ENCODE measurements around the gene ATP11B. TPM values are rescaled to one million over a fixed set of nuclear protein-coding genes. Genes with fewer than 3 reads are reported as not detected.

The ATP11B gene
- total and polyA plus RNA-seq, 2 experiments from 2014 or later = 5.8 to 24.7 TPM

- no peaks in the 10 kb centered on the region for H3K9me2 ChIP-seq (ENCODE audit: insufficient read depth)
- H2AFZ ChIP-seq = no peak overlapping the region
- H4K20me1 ChIP-seq (replicated peaks; ENCODE audit: insufficient read depth) = no peaks in the 10 kb centered on the region
- no peak overlapping the region for H3K4me2 ChIP-seq
- DNase-seq (ENCODE audit: low spot score) (no peak), ATAC-seq (no peak)
- no peaks in the 10 kb centered on the region; the same call in 1 of the 2 replicates for H3K36me3 ChIP-seq (ENCODE audit: insufficient read depth)
- TF ChIP-seq REST (IDR thresholded peaks at IDR 0.05; ENCODE audit: unreplicated experiment) = no peak
- Mint-ChIP-seq H3K9me3 (no peaks in the 10 kb centered on the region), H3K36me3 (ENCODE audit: low read depth) (no peaks in the 10 kb centered on the region), H3K4me3 (no peak overlapping the region), H3K4me1 (no peaks in the 10 kb centered on the region), H3K27ac (no peak overlapping the region), H3K27me3 (ENCODE audit: insufficient read depth, low read depth, poor library complexity) (peaks cover 4% of the 10 kb centered on the region)
- no peaks in the 10 kb centered on the region for H3K27me3 ChIP-seq (ENCODE audit: insufficient read depth)
- no peaks in the 10 kb centered on the region for H3F3A ChIP-seq (replicated peaks; ENCODE audit: low read depth)
- H3K79me2 ChIP-seq (replicated peaks; ENCODE audit: insufficient read depth) = no peaks in the 10 kb centered on the region
- no peak overlapping the region for H3K27ac ChIP-seq (ENCODE audit: low read depth)
- no peaks in the 10 kb centered on the region for H3K4me1 ChIP-seq (ENCODE audit: insufficient read depth)
- H3K4me3 ChIP-seq = no peak overlapping the region
Observed at GRCh38 chr3:182861348-182861747, 68.0 kb downstream of the ATP11B start.

DNA sequence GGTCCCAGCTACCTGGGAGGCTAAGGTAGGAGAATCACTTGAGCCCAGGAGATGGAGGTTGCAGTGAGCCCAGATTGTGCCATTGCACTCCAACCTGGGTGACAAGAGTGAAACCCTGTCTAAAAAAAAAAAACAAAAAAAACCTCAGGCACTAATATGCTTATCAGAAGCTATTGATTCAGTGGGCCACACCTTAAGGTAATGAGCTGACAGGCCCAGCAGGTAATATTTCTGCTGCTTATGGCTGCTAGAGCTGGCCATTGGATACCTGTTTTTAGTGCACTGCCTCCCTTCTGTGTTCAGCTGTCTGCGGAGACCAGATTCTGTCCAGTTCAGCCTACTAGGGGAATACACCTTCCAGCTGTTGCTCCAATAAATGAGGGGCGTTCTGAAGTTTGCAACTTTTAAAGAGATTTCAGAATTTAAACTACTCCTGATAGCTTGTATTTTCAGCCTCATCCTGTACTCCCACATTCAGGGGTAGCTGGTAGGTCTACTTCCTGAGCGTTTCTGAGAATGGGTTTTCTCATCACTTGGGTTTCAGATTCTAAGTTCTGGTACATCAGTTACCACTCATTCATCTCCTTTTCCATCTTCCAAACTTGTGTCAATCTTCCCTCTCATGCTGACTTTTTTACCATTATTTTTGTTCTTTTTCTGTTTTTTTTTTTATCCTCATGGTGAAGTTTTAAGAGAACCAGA, 69.0 kb downstream of the ATP11B start:
- H3K27ac ChIP-seq (ENCODE audit: low read depth) = no peak overlapping the region
- H4K20me1 ChIP-seq (replicated peaks; ENCODE audit: insufficient read depth) = no peaks in the 10 kb centered on the region
- ATAC-seq (no peak), DNase-seq (ENCODE audit: low spot score) (no peak)
- H3K36me3 Mint-ChIP-seq (ENCODE audit: low read depth) = no peaks in the 10 kb centered on the region
- no peaks in the 10 kb centered on the region for H3K4me1 ChIP-seq (ENCODE audit: insufficient read depth)
- H3F3A ChIP-seq (replicated peaks; ENCODE audit: low read depth) = no peaks in the 10 kb centered on the region
- no peak overlapping the region for H3K4me3 ChIP-seq
- H3K9me2 ChIP-seq (ENCODE audit: insufficient read depth) = no peaks in the 10 kb centered on the region
- no peaks in the 10 kb centered on the region for H3K27me3 ChIP-seq (ENCODE audit: insufficient read depth)
- H3K4me3 Mint-ChIP-seq = no peak overlapping the region
- peaks cover 3% of the 10 kb centered on the region for H3K27me3 Mint-ChIP-seq (ENCODE audit: insufficient read depth, low read depth, poor library complexity)
- H3K36me3 ChIP-seq (ENCODE audit: insufficient read depth) = no peaks in the 10 kb centered on the region; the same call in 1 of the 2 replicates
- no peak overlapping the region for H3K4me2 ChIP-seq
- no peak overlapping the region for H2AFZ ChIP-seq
- H3K79me2 ChIP-seq (replicated peaks; ENCODE audit: insufficient read depth) = no peaks in the 10 kb centered on the region
- no peak overlapping the region for H3K27ac Mint-ChIP-seq
- H3K4me1 Mint-ChIP-seq = no peaks in the 10 kb centered on the region
- H3K9me3 Mint-ChIP-seq = no peaks in the 10 kb centered on the region
- no peak for TF ChIP-seq CTCF (conservative IDR thresholded peaks at IDR 0.05; ENCODE audit: low read depth in 2 of 2)
- no peak for TF ChIP-seq EZH2phosphoT487 (IDR thresholded peaks at IDR 0.05; ENCODE audit: unreplicated experiment)
- no peak for TF ChIP-seq STAT1 (IDR thresholded peaks at IDR 0.05; ENCODE audit: unreplicated experiment)
- TF ChIP-seq ZNF462 (CRISPR knock-in tag; IDR thresholded peaks at IDR 0.05) = no peak
- TF ChIP-seq NANOG (IDR thresholded peaks at IDR 0.05; ENCODE audit: borderline replicate concordance) = no peak
